GM12873 (cell line): ENCODE results near the gene PATL1.

ENCODE experiments used
- TF ChIP-seq, protein P1 (sequence below): IDR thresholded peaks from 2 replicates; pipeline ENCODE4 v1.5.1; 2012; ENCODE audit warnings: low read depth, mild to moderate bottlenecking, moderate library complexity, low read length, control low read depth; ENCODE audit not compliant: insufficient read depth; ENCODE audit errors: missing control alignments

The PATL1 gene

GRCh38 chr11:59654893-59655292 is 13.9 kb downstream of the PATL1 start:
- TF ChIP-seq, protein P1, sequence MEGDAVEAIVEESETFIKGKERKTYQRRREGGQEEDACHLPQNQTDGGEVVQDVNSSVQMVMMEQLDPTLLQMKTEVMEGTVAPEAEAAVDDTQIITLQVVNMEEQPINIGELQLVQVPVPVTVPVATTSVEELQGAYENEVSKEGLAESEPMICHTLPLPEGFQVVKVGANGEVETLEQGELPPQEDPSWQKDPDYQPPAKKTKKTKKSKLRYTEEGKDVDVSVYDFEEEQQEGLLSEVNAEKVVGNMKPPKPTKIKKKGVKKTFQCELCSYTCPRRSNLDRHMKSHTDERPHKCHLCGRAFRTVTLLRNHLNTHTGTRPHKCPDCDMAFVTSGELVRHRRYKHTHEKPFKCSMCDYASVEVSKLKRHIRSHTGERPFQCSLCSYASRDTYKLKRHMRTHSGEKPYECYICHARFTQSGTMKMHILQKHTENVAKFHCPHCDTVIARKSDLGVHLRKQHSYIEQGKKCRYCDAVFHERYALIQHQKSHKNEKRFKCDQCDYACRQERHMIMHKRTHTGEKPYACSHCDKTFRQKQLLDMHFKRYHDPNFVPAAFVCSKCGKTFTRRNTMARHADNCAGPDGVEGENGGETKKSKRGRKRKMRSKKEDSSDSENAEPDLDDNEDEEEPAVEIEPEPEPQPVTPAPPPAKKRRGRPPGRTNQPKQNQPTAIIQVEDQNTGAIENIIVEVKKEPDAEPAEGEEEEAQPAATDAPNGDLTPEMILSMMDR: no peak

DNA sequence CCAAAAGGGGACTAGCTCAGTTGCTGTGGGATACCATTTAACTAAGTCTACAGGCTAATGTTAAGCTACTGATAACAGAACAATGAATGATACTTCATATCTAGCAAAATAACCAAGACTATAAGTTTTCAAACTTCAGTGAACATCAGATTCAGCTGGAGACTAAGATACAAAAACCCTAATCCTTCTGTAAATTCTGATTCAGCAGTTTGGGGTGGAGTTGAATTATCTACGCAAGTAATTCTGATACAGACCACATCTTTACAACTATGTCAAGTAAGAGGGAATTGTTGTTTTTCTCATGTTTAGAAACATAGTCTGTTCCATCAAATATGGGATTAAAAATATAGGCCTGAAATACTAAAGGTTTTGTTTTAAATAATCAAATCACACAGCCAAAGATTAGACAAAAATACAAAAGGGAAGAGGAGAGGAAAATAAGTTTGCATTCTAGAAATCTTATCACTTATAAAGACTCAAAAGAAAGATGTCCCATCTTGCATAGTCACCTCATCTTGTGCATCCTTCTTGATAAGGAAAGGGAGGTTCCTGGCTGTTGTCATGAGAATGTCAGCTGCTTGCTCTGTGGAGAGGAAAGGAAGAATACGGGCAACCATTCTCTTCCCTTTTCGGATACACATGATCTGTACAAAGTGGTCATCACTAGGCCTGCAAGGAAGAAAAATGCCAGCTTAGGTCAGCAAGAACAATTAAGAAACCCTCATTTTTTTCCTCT is 21.4 kb downstream of the PATL1 start:
- TF ChIP-seq, protein P1: no peak

DNA sequence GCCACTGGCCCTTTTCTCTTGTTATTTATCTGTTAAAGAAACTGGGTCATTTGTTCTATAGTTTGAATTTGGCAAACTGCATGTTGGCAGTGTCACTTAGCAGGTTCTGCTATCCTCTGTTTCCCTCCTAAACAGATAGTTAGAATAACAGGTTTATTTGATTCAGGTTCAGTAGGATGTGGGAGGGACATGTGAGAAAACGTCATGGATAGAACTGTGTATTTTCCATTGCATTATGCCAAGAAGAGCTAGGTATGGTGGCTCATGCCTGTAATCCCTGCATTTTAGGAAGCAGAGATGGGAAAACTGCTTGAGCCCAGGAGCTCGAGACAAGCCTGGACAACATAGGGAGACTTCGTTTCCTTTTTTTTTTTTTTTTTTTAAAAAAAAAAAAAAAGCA is 24.3 kb downstream of the PATL1 start:
- TF ChIP-seq, protein P1: no peak

DNA sequence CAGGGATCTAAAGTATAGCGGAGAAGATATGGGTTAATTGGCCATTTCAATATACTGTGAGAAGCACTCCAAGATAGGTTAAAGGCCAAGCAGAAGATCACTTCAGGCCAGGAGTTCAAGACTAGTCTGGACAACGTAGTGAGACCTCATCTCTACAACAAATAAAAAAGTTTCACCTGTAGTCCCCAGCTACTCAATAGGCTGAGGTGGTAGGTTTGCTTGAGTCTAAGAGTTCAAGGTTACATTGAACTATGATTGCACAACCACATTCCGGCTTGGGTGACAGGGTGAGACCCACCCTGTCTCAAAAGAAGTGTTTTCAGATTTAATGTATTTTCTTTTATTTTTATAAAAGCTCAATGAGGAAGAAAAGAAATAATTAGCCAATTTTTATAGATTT is 25.4 kb downstream of the PATL1 start:
- TF ChIP-seq, protein P1: no peak

DNA sequence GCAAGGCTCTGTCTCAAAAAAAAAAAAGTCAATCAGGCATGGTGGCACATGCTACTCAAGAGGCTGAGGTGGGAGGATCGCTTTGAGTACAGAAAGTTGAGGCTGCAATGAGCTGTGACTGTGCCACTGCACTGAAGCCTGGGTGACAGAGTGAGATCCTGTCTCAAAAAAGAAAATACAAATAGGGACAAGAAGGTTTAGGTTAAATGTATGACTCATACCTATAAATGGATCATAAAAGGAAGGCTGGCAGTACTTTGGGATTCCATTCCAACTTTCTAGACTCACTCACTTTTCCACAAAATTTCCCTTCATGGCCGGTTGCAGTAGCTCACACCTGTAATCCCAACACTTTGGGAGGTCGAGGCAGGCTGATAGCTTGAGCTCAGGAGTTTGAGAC is 27.7 kb downstream of the PATL1 start:
- TF ChIP-seq, protein P1: no peak

- TF ChIP-seq, protein P1: no peak
Observed at GRCh38 chr11:59630493-59630892, 38.3 kb downstream of the PATL1 start.

- TF ChIP-seq, protein P1: no peak
Observed at GRCh38 chr11:59629996-59630395, 38.8 kb downstream of the PATL1 start.
